ENCODE data around the gene CDYL2. TPM values are rescaled to one million over a fixed set of nuclear protein-coding genes. Genes with fewer than 3 reads are reported as not detected.

CDYL2 gene
- total RNA-seq, 2 donors from 2014 or later, result 1.6 to 7.8 TPM

- Histone ChIP-seq H3K36me3 (replicated peaks in 1 of 2; ENCODE audit: insufficient read depth in 1 of 2, low read depth in 2 of 2) (no peaks in the 10 kb centered on the region), H3K4me3 (no peak overlapping the region), H3K4me1 (no peaks in the 10 kb centered on the region), H3K9me3 (no peaks in the 10 kb centered on the region), H3K27me3 (no peaks in the 10 kb centered on the region), H3K27ac (no peak overlapping the region)
- TF ChIP-seq POLR2A (IDR thresholded peaks at IDR 0.05) (no peak), CTCF (IDR thresholded peaks at IDR 0.05) (no peak)
- DNase-seq (no peak), ATAC-seq (no peak)
- intact Hi-C loops (cut with DNase I), result no loop called here
- WGBS, 2 donors, result 80% methylated on average over 1 of the region's 1 CpG
Observed at GRCh38 chr16:80848862-80849261, 44.5 kb upstream of the CDYL2 start.

DNA sequence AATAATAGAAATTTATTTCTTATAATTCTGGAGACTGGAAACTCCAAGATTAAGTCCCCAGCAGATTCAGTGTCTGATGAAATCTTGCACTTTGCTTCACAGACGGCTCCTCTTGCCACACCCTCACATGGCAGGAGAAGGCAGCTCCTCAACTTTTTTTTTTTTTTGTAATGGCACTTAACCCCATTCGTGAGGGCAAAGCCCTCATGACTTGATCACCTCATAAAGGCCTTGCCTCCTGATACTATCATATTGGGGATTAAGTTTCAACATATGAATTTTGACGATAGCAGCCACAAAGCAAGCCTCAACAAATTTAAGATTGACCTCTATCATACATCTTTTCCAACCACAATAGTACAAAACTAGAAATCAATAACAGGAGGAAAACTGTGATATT is 42.3 kb upstream of the CDYL2 start:
- Histone ChIP-seq H3K27me3 (no peaks in the 10 kb centered on the region), H3K27ac (no peak overlapping the region), H3K9me3 (no peaks in the 10 kb centered on the region), H3K4me3 (no peak overlapping the region), H3K36me3 (replicated peaks in 1 of 2; ENCODE audit: insufficient read depth in 1 of 2, low read depth in 2 of 2) (no peaks in the 10 kb centered on the region), H3K4me1 (no peaks in the 10 kb centered on the region)
- no peak for TF ChIP-seq POLR2A (IDR thresholded peaks at IDR 0.05)
- no peak for TF ChIP-seq CTCF (IDR thresholded peaks at IDR 0.05)
- no peak for DNase-seq
- ATAC-seq, result no peak
- intact Hi-C loops (cut with DNase I), result no loop called here
- WGBS, 2 donors, result 61 to 68% methylated on average over 3 of the region's 3 CpGs

DNA sequence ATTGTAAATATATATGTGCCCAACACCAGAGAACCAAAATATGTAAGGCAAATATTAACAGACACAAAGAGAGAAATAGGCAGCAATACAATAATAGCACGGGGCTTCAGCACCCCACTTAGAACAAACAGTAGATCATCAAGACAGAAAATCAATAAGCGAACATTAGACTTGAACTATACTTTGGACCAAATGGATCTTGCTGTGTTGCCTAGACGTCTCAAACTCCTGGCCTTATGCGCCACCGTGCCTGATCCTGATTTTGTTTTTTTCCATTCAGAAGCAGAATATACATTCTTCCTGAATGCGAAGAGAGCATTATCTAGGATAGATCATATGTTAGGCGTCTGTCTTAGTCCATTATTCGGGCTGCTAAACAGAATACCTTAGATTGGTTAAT is 41.9 kb upstream of the CDYL2 start:
- no peaks in the 10 kb centered on the region for H3K4me1 ChIP-seq
- no peak for DNase-seq
- no peaks in the 10 kb centered on the region for H3K36me3 ChIP-seq (replicated peaks in 1 of 2; ENCODE audit: insufficient read depth in 1 of 2, low read depth in 2 of 2)
- no peak for ATAC-seq
- TF ChIP-seq CTCF (IDR thresholded peaks at IDR 0.05) (no peak), POLR2A (IDR thresholded peaks at IDR 0.05) (no peak)
- H3K27ac ChIP-seq, result no peak overlapping the region
- no peak overlapping the region for H3K4me3 ChIP-seq
- WGBS, 2 donors, result 50 to 57% methylated on average over 8 of the region's 8 CpGs
- no peaks in the 10 kb centered on the region for H3K9me3 ChIP-seq
- no peaks in the 10 kb centered on the region for H3K27me3 ChIP-seq
- intact Hi-C loops (cut with DNase I), result no loop called here

- Histone ChIP-seq H3K9me3 (peaks cover 0 to 4% (median 0%) of the 10 kb centered on the region in 3 donors), H3K4me3 (no peak overlapping the region), H3K27ac (no peak overlapping the region), H3K27me3 (no peaks in the 10 kb centered on the region), H3K4me1 (no peaks in the 10 kb centered on the region), H3K36me3 (replicated peaks in 1 of 2; ENCODE audit: insufficient read depth in 1 of 2, low read depth in 2 of 2) (no peaks in the 10 kb centered on the region)
- TF ChIP-seq CTCF (IDR thresholded peaks at IDR 0.05) (no peak), POLR2A (IDR thresholded peaks at IDR 0.05) (no peak)
- DNase-seq (no peak), ATAC-seq (no peak)
- intact Hi-C loops (cut with DNase I), result no loop called here
- 82 to 89% methylated on average over 1 of the region's 1 CpG for WGBS, 2 donors
Observed at GRCh38 chr16:80844395-80844794, 40.0 kb upstream of the CDYL2 start.

DNA sequence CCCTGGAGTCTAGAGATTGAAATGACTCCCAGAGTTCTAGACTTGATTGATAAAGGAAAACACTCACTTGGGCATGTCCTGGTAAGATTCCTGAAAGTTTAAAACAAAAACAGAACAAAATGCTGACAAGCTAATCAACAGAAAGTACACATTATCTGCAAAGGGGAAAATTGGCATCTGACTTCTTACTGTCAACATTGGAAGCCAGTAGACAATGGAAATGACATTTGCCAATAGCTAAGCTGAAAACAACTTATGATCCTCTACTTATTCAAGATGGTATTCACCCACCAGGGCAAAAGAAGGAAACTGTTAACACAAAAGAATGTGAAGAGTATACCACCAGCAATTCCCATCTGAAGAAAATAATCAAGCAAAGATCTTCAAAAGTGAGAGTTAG is 36.8 kb upstream of the CDYL2 start:
- Histone ChIP-seq H3K27me3 (no peaks in the 10 kb centered on the region), H3K36me3 (replicated peaks in 1 of 2; ENCODE audit: insufficient read depth in 1 of 2, low read depth in 2 of 2) (no peaks in the 10 kb centered on the region), H3K4me1 (no peaks in the 10 kb centered on the region), H3K27ac (no peak overlapping the region), H3K4me3 (no peak overlapping the region), H3K9me3 (peaks cover 0 to 4% (median 0%) of the 10 kb centered on the region in 3 donors)
- no peak for TF ChIP-seq CTCF (IDR thresholded peaks at IDR 0.05)
- TF ChIP-seq POLR2A (IDR thresholded peaks at IDR 0.05), result no peak
- ATAC-seq (no peak), DNase-seq (no peak)
- intact Hi-C loops (cut with DNase I), result no loop called here

Data from body of pancreas (tissue), 4 donors.